Endothelial cell of umbilical vein (primary cell): ENCODE data around the gene DTX3. TPM values are rescaled to one million over a fixed set of nuclear protein-coding genes. Genes with fewer than 3 reads are reported as not detected.

ENCODE experiments used
- BruUV-seq: library from RNA; stranded (reverse); fragments of 400-500 nt; replicated peaks from 2 replicates; lab custom pipeline; 2021; lab: Mats Ljungman, UMichigan
- CTCF ChIA-PET: fragments of 300-600, 350-600 bp; sonication (Branson Sonifier 250); formaldehyde crosslinking; loops from one replicate; lab custom pipeline; 2021; ENCODE audit warnings: antibody characterized with exemption, inconsistent platforms; lab: Charles Lee
- POLR2A ChIA-PET: fragments of 300-600, 350-600 bp; sonication (Branson Sonifier 250); formaldehyde crosslinking; loops from one replicate; lab custom pipeline; 2021; ENCODE audit warnings: antibody characterized with exemption, inconsistent platforms; lab: Charles Lee
- DNase-seq: peaks from one replicate; pipeline ENCODE4 v3.0.0-alpha.2; 2011; ENCODE audit warnings: low read depth, low spot score
- FAIRE-seq: peaks from 2 replicates; lab custom pipeline; 2011; peaks lifted over from hg19 to GRCh38; lab: Jason Lieb, UNC
- H2AFZ ChIP-seq: 2 replicates; pipeline ENCODE4 v1.6.0; 2012; ENCODE audit warnings: low read depth, low read length, control low read depth, inconsistent platforms
- H3K27ac ChIP-seq: 2 replicates; pipeline ENCODE4 v1.5.1; 2011; ENCODE audit warnings: low read depth, mild to moderate bottlenecking, control low read depth, low read length, moderate library complexity; ENCODE audit not compliant: insufficient read depth
- H3K27me3 ChIP-seq, 2 experiments: 2 replicates each; pipeline versions ENCODE4 v1.6.0 to v1.6.1; 2011; ENCODE audit warnings: low read length in 2 of 2, mixed read lengths in 1 of 2; ENCODE audit not compliant: control insufficient read depth in 2 of 2, insufficient read depth in 2 of 2
- H3K36me3 ChIP-seq, 2 experiments: 2 replicates in 1 of 2; 3 replicates in 1 of 2; pipeline ENCODE4 v1.5.1; 2011; ENCODE audit warnings: low read length in 2 of 2, mild to moderate bottlenecking in 1 of 2, moderate library complexity in 1 of 2; ENCODE audit not compliant: control insufficient read depth in 2 of 2, insufficient read depth in 2 of 2; ENCODE audit errors: extremely low read depth in 1 of 2
- H3K4me1 ChIP-seq: 3 replicates; pipeline ENCODE4 v1.5.1; 2011; ENCODE audit warnings: mild to moderate bottlenecking, low read length; ENCODE audit not compliant: control insufficient read depth, insufficient read depth; ENCODE audit errors: extremely low read depth
- H3K4me2 ChIP-seq: 2 replicates; pipeline ENCODE4 v1.6.1; 2011; ENCODE audit warnings: low read length, control low read depth, mixed read lengths; ENCODE audit not compliant: insufficient read depth
- H3K4me3 ChIP-seq, 3 experiments: fragments of 200-600 bp in 1 of 3; sonication (generic), shearing (Covaris generic) in 1 of 3; replicated peaks in 1 of 3; 2 replicates each; pipeline ENCODE4 v1.5.1; 2011 to 2016; ENCODE audit warnings: control low read depth in 3 of 3, low read length in 3 of 3, mild to moderate bottlenecking in 2 of 3, inconsistent platforms in 1 of 3, low read depth in 1 of 3, moderate library complexity in 1 of 3; ENCODE audit not compliant: insufficient read depth in 1 of 3
- H3K79me2 ChIP-seq: 2 replicates; pipeline ENCODE4 v1.6.0; 2012; ENCODE audit warnings: low read length, inconsistent platforms; ENCODE audit not compliant: control insufficient read depth, insufficient read depth
- H3K9ac ChIP-seq: replicated peaks from 2 replicates; pipeline ENCODE3; 2011; ENCODE audit warnings: low read length, control low read depth; ENCODE audit not compliant: insufficient read depth; ENCODE audit errors: extremely low read depth
- H3K9me1 ChIP-seq: replicated peaks from 3 replicates; pipeline ENCODE4 v1.6.0; 2011; ENCODE audit warnings: mild to moderate bottlenecking, low read length; ENCODE audit not compliant: control insufficient read depth, insufficient read depth; ENCODE audit errors: extremely low read depth
- H3K9me3 ChIP-seq: replicated peaks from 2 replicates; pipeline ENCODE4 v1.5.1; 2012; ENCODE audit warnings: low read length, inconsistent platforms; ENCODE audit not compliant: control insufficient read depth, insufficient read depth
- H4K20me1 ChIP-seq: replicated peaks from 2 replicates; pipeline ENCODE3; 2011; ENCODE audit warnings: mild to moderate bottlenecking, low read length; ENCODE audit not compliant: control insufficient read depth, insufficient read depth; ENCODE audit errors: extremely low read depth
- CTCF ChIP-seq, 2 donors: IDR thresholded peaks; 1 replicate in 1 of 2; 2 replicates in 1 of 2; pipeline ENCODE4 v1.5.1; 2011; ENCODE audit warnings: low read length in 2 of 2, mild to moderate bottlenecking in 2 of 2, moderate library complexity in 2 of 2, control low read depth in 1 of 2, inconsistent platforms in 1 of 2, low read depth in 1 of 2; ENCODE audit not compliant: insufficient read depth in 1 of 2; ENCODE audit errors: extremely low read depth in 1 of 2
- EZH2 ChIP-seq: IDR thresholded peaks from 2 replicates; pipeline ENCODE4 v1.6.1; 2012; ENCODE audit warnings: borderline replicate concordance, low read depth, mild to moderate bottlenecking, moderate library complexity, low read length, inconsistent platforms; ENCODE audit not compliant: severe bottlenecking
- FOS ChIP-seq: IDR thresholded peaks from 2 replicates; pipeline ENCODE4 v1.6.1; 2011; ENCODE audit warnings: mild to moderate bottlenecking, low read length, moderate library complexity, borderline replicate concordance; ENCODE audit not compliant: insufficient read depth
- GATA2 ChIP-seq: IDR thresholded peaks from 2 replicates; pipeline ENCODE4 v1.7.0; 2011; ENCODE audit warnings: low read depth, mild to moderate bottlenecking, moderate library complexity, mixed read lengths, low read length; ENCODE audit not compliant: insufficient read length, insufficient read depth
- JUN ChIP-seq: IDR thresholded peaks from 2 replicates; pipeline ENCODE4 v1.6.1; 2011; ENCODE audit warnings: borderline replicate concordance, low read depth; ENCODE audit not compliant: insufficient read length, insufficient read depth
- MYC ChIP-seq: IDR thresholded peaks from one replicate; pipeline ENCODE4 v1.6.1; 2011; ENCODE audit warnings: mild to moderate bottlenecking, low read depth, low read length
- POLR2A ChIP-seq: IDR thresholded peaks from 2 replicates; pipeline ENCODE4 v1.6.1; 2012; ENCODE audit warnings: low read depth, mild to moderate bottlenecking, control low read depth, low read length
- POLR2AphosphoS5 ChIP-seq: IDR thresholded peaks from 2 replicates; pipeline ENCODE4 v1.6.1; 2012; ENCODE audit warnings: low read depth, mild to moderate bottlenecking, control low read depth, low read length, moderate library complexity; ENCODE audit not compliant: insufficient read depth
- dilution Hi-C: fragments of 300-500 bp; cut with MboI; formaldehyde crosslinking; loops from one replicate; pipeline ENCODE4 v1.15.0; 2019; ENCODE audit warnings: low sequenced_read_pairs; ENCODE audit not compliant: extremely low pct_ligation_motif_present
- intact Hi-C: fragments of 100-400 bp; cut with micrococcal nuclease; formaldehyde crosslinking; loops from one replicate; pipeline ENCODE4 v1.10.0; 2022
- polyA plus RNA-seq, 4 experiments: library from polyadenylated mRNA; depleted of rRNA in 3 of 4; stranded (reverse) in 3 of 4; unstranded in 1 of 4; fragments of >200 nt; gene quantifications; 2 replicates each; pipeline versions ENCODE4 v1.2.1 to v1.2.3, GENCODE V29; 2011 to 2012; ENCODE audit warnings: missing spikeins in 1 of 4
- total RNA-seq: library from RNA; stranded (reverse); gene quantifications from 2 replicates; pipeline ENCODE4 v1.2.3, GENCODE V29; 2021
- TF ChIP-seq, protein P1 (sequence below): IDR thresholded peaks from 2 replicates; pipeline ENCODE4 v1.6.1; 2011; ENCODE audit not compliant: insufficient read depth, insufficient read length

The DTX3 gene
- total and polyA plus RNA-seq, 2 donors (not counting 3 experiments of a cell fraction or from before 2014, with no cell fraction given) = 34.5 to 51.4 TPM

GRCh38 chr12:57593187-57593586 lies 11.4 kb upstream of the DTX3 start:
- POLR2A ChIA-PET = no interaction called here
- no peak overlapping the region for H3K27ac ChIP-seq
- no peak overlapping the region for H3K9ac ChIP-seq
- CTCF ChIA-PET = interaction anchor here (0.5 to 3.3 kb wide), 6 partner anchors 10 to 344 kb away, joined by 3 to 63 read pairs (median 4); partner anchors contain the start of genes B4GALNT1 and OS9
- no peaks in the 10 kb centered on the region for H3K36me3 ChIP-seq
- no peak for TF ChIP-seq MYC
- no peak overlapping the region for H2AFZ ChIP-seq
- BruUV-seq = no TSS peak
- H3K27me3 ChIP-seq = peaks cover 1 to 4% of the 10 kb centered on the region in 2 experiments
- peaks cover 5% of the 10 kb centered on the region for H3K4me1 ChIP-seq
- H3K4me2 ChIP-seq = no peak overlapping the region
- H3K4me3 ChIP-seq = no peak overlapping the region
- no peaks in the 10 kb centered on the region for H4K20me1 ChIP-seq
- no peaks in the 10 kb centered on the region for H3K79me2 ChIP-seq
- FAIRE-seq (no peak), DNase-seq (no peak)
- no peaks in the 10 kb centered on the region for H3K9me3 ChIP-seq
- H3K9me1 ChIP-seq = no peaks in the 10 kb centered on the region
- intact Hi-C loops (no loop called here), dilution Hi-C loops (no loop called here)

GRCh38 chr12:57600395-57600794 lies 4.2 kb upstream of the DTX3 start:
- POLR2A ChIA-PET = interaction anchor here (1.1 kb wide), 1 partner anchor 11 kb away, joined by 3 read pairs; the partner anchor contains the start of gene ARHGEF25
- TF ChIP-seq, protein P1, sequence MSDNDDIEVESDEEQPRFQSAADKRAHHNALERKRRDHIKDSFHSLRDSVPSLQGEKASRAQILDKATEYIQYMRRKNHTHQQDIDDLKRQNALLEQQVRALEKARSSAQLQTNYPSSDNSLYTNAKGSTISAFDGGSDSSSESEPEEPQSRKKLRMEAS = no peak
- TF ChIP-seq EZH2 (no peak), GATA2 (no peak), POLR2A (no peak), JUN (no peak), FOS (no peak), POLR2AphosphoS5 (no peak), MYC (no peak), CTCF (IDR thresholded peaks at IDR 0.05; ENCODE audit: extremely low read depth in 1 of 2, insufficient read depth in 1 of 2, low read depth in 1 of 2, low read length in 2 of 2) (no peak)
- CTCF ChIA-PET = interaction anchor here (0.9 to 3.6 kb wide), 3 partner anchors 17 to 32 kb away, joined by 3 to 25 read pairs (median 3); partner anchors contain the start of gene B4GALNT1
- Histone ChIP-seq H3K4me3 (no peak overlapping the region), H3K4me1 (peaks cover 6% of the 10 kb centered on the region), H3K36me3 (no peaks in the 10 kb centered on the region), H3K79me2 (no peaks in the 10 kb centered on the region), H3K9ac (no peak overlapping the region), H3K27me3 (no peaks in the 10 kb centered on the region), H3K27ac (no peak overlapping the region), H4K20me1 (no peaks in the 10 kb centered on the region), H3K9me3 (no peaks in the 10 kb centered on the region), H3K9me1 (no peaks in the 10 kb centered on the region), H3K4me2 (no peak overlapping the region), H2AFZ (no peak overlapping the region)
- BruUV-seq = no TSS peak
- intact Hi-C loops = no loop called here
- dilution Hi-C loops = no loop called here
- DNase-seq = no peak
- FAIRE-seq = no peak
